ENCODE results near the gene ADCY10.
"Not testable (repeated sequence)": the region's sequence is repeated elsewhere in the genome, so short reads cannot be mapped to it uniquely, and the experiment has no call there.

GRCh38 chr1:167887187-167887586, 26.7 kb downstream of the ADCY10 start:
- TF ChIP-seq POLR2A (IDR thresholded peaks at IDR 0.05; ENCODE audit: low read depth, low read length); POLR2AphosphoS5 (IDR thresholded peaks at IDR 0.05; ENCODE audit: insufficient read depth, low read depth, low read length); CTCF (IDR thresholded peaks at IDR 0.05; ENCODE audit: extremely low read depth in 1 of 2, insufficient read depth in 1 of 2, low read depth in 1 of 2, low read length in 2 of 2); EZH2 (IDR thresholded peaks at IDR 0.05; ENCODE audit: borderline replicate concordance, low read depth, low read length, severe bottlenecking); MAX (IDR thresholded peaks at IDR 0.05; ENCODE audit: insufficient read depth, insufficient read length); JUN (IDR thresholded peaks at IDR 0.05; ENCODE audit: borderline replicate concordance, insufficient read depth, insufficient read length, low read depth): not testable (repeated sequence)
